ENCODE data around the gene KCTD15.

- no peak for TF ChIP-seq EZH2 (IDR thresholded peaks at IDR 0.05; ENCODE audit: borderline replicate concordance, low read depth, low read length, severe bottlenecking)
- TF ChIP-seq, protein P1, sequence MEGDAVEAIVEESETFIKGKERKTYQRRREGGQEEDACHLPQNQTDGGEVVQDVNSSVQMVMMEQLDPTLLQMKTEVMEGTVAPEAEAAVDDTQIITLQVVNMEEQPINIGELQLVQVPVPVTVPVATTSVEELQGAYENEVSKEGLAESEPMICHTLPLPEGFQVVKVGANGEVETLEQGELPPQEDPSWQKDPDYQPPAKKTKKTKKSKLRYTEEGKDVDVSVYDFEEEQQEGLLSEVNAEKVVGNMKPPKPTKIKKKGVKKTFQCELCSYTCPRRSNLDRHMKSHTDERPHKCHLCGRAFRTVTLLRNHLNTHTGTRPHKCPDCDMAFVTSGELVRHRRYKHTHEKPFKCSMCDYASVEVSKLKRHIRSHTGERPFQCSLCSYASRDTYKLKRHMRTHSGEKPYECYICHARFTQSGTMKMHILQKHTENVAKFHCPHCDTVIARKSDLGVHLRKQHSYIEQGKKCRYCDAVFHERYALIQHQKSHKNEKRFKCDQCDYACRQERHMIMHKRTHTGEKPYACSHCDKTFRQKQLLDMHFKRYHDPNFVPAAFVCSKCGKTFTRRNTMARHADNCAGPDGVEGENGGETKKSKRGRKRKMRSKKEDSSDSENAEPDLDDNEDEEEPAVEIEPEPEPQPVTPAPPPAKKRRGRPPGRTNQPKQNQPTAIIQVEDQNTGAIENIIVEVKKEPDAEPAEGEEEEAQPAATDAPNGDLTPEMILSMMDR (IDR thresholded peaks at IDR 0.05; ENCODE audit: borderline replicate concordance, extremely low read depth, low read length, poor library complexity, severe bottlenecking), result no peak
Measured at GRCh38 chr19:33860312-33861090, 63.8 kb downstream of the KCTD15 start.

Data from DND-41 (cell line).